NCI-H774 (cell line): ENCODE measurements around the gene HDAC10.

ENCODE experiments used
- DNase-seq: peaks from one replicate; lab custom pipeline; 2025; lab: John Stamatoyannopoulos, UW

HDAC10 gene

DNA sequence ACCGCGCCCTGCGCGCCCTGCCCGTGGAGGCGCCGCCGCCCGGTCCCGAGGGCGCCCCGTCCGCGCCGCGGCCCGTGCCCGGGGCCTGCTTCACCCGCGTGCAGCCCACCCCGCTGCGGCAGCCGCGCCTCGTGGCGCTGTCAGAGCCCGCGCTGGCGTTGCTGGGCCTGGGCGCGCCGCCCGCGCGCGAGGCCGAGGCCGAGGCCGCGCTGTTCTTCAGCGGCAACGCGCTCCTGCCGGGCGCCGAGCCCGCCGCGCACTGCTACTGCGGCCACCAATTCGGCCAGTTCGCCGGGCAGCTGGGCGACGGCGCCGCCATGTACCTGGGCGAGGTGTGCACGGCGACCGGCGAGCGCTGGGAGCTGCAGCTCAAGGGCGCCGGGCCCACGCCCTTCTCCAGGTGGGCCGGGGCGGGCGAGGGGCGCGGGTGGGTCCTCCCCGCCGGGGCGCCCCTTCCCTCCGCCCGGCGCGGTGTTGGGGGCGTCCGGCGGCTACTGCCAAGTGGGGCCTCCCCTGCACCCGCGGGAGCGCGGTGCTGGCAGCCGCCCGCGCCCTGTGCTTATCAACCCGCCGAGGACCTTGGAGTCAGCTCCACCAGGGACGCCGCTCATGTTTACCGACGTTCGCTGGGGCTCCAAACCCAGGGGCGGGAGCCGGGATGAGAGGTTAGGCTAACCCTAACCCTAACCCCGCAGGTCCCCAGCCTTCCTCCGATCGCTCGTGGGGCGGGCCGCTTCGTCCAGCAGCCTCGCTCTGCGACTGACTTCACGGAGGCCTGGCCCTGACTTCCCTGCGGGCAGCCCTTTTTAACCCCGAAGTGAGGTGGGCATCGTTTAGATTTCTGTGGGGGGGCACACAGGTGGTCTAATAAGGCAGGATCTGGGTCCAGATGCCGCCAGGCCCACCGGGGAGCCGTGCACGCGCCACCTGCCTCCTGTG is 49.6 kb downstream of the HDAC10 start:
- DNase-seq = no peak

GRCh38 chr22:50200461-50201190 is 50.4 kb downstream of the HDAC10 start, which contains the start of gene SELENOO:
SELENOO (plus strand) TSS chr22:50201011; CDS start chr22:50201037, 26 bp downstream.
- peak; percentile 46 for DNase-seq

DNA sequence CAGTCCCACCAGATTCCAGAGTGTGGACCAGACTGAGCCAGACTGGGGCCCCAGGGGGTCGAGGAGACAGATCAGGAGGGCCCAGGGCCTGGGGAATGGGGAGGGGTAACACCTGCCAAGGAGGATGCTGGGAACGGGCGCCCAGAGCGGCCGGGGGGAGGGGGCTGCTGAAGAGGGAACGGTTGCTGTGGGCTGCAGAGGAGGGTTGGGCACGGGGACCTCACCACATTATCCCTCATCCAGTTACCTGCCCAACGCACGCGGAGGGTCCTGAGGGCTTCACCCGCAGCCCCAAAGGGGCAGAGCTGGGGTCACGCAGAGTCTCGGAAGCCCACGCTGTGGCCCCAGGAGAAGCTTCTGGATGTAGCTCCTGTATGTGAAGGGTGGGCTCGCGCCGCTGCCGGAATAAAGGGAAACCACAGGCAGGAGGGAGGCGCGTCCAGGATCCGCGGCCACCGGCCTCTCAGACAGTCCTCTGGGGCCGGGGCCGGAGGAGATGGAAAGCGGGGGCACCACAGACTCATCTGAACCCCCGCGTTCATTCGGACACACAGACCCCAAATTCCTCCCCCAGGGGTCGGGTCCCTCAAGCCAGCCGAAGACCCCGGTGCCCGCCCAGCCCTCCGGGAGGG is 51.1 kb downstream of the HDAC10 start:
- no peak for DNase-seq

DNA sequence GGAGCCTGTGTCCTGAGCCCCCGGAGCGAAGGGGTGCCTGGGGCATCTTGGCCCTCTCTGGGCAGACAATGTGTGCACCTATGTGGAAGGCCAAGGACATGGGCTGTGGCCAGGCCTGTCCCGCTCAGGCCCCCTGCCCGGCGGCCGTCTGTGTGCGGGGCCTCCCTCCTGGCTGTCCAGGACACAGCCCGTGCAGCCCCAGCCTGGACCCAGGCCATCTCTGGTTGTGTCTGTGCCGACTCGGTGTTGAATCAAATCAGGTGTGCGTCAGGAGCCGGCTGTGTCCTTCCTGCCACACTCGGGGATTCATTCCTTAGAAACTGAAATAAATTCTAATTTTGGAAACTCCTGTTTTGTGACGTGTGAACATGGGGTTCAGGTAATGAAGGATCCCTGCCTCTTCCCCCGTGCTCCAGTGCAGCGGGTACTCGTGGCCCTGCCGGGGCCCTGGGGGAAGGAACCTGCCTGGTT is 51.8 kb downstream of the HDAC10 start:
- no peak for DNase-seq

- DNase-seq = no peak
These were observed 52.4 kb downstream of the HDAC10 start for GRCh38 chr22:50198624-50199017.

GRCh38 chr22:50197856-50198623 is 53.0 kb downstream of the HDAC10 start:
- DNase-seq = no peak

GRCh38 chr22:50197000-50197800 is 53.9 kb downstream of the HDAC10 start:
- DNase-seq = no peak

DNA sequence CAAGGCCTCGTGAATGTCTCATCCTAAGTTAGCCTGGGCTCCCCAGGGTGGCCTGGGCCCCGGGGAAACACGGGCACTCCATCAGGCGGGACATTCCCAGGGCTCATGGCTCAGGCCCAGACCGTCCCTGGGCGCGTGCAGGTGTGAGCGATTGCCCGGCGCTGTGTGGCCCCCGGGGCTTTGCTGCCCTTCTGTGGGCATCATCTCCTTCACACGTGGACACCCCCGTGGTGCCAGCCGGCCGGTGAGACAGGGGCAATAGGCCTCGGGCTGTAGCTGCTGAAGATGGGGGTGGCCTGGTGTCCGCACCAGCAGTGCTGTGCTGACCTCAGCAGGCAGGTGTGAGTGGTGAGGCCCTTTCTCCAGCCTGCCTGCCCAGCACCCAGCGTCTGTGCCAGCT is 54.8 kb downstream of the HDAC10 start:
- no peak for DNase-seq
